Measurements from ENCODE around the gene MYADML2. TPM values are rescaled to one million over a fixed set of nuclear protein-coding genes. Genes with fewer than 3 reads are reported as not detected.
A peak's percentile ranks its signal among the peaks of the same experiment; 100 is the strongest.
"Not testable (repeated sequence)": the region's sequence is repeated elsewhere in the genome, so short reads cannot be mapped to it uniquely, and the experiment has no call there.

The MYADML2 gene
- not detected for total RNA-seq

GRCh38 chr17:81947189-81947588, at the start of gene MYADML2:
TSS of gene MYADML2 (minus strand) at chr17:81947233. CDS start at chr17:81941741, 5,492 bp downstream.
- DNase-seq (ENCODE audit: low read depth in 2 of 3, low spot score in 2 of 3), result no peak

GRCh38 chr17:81996232-81996756, 49.3 kb upstream of the MYADML2 start:
- DNase-seq (ENCODE audit: low read depth in 2 of 3, low spot score in 2 of 3), result no peak

GRCh38 chr17:81995463-81996231, 48.6 kb upstream of the MYADML2 start:
- no peak for DNase-seq (ENCODE audit: low read depth in 2 of 3, low spot score in 2 of 3)

- DNase-seq (ENCODE audit: low read depth in 2 of 3, low spot score in 2 of 3), result no peak
Observed at GRCh38 chr17:81994593-81995462, 47.8 kb upstream of the MYADML2 start.

- no peak for DNase-seq (ENCODE audit: low read depth in 2 of 3, low spot score in 2 of 3)
Observed at GRCh38 chr17:81993729-81994592, 46.9 kb upstream of the MYADML2 start.

GRCh38 chr17:81992306-81993102, 45.5 kb upstream of the MYADML2 start:
- DNase-seq (ENCODE audit: low read depth in 2 of 3, low spot score in 2 of 3), result no peak

DNA sequence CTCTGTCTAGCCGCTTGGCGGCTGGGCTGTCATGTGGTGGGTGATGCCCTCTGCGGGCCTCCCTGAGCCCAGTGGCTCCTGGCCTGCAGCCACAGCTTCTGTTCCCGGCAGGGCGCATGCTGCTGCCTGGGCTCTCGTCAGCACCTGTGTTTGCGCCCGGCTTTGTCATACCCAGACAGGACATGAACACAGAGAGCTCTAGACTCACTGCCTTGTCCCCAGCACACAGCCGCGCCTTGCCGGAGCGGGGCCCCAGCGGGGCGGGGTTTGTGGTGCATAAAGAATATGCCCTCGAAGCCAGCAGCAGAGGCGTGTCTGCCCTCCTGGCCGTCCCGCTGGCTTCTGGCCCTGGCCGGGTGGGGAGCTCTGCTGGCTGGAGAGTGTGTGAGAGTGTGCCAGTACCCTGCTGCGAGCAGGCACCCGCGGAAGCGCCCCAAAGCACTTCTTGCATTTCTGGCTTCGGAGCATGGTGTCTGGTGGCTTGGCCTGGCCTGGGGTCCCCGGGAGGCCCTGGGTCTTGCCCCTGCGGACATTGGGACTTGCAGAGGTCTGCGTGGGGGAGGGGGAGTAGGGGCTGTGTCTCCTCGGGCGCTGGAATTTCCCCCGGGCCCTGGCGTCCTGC, 44.8 kb upstream of the MYADML2 start:
- DNase-seq (ENCODE audit: low read depth in 2 of 3, low spot score in 2 of 3), result no peak

DNA sequence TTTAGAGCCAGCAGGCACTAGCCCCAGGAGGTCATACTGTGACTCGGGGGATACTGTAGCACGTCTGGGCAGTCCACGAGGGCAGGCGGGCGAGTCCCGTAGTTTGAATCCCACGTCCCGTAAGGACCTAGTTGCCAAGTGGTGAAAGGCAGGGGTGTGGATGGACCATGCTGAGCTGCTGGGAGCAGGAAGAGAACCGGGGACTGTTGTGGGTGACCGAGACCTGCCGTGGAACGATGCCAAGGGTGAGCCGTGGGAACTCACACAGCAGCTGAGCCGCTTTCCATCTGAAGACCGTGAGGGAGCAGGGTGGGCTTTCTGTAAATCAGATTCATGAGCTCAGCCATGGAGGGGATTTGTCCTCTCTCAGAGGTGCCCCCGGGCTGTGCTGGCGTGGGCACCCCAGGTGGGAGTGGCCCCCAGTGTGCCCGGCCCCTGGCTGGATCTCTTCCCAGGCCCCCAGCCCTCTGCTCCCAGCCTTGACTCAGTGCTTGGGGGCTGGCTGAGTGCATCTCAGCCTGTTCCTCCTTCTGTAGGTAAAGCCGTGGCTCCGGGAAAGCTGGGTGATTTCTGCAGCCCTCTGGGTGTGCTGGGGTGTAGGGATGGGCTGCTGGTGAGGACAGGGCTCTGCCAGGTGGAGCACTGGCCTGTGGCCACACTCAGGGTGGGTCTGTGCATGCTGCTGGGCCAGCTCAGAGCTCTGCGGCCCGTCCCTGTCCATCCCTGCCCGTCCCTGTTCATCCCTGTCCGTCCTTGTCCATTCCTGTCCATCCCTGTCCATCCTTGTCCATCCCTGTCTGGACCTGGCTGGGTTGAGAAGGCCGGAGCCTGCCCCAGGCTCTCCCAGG, 44.0 kb upstream of the MYADML2 start:
- no peak for DNase-seq (ENCODE audit: low read depth in 2 of 3, low spot score in 2 of 3)

DNA sequence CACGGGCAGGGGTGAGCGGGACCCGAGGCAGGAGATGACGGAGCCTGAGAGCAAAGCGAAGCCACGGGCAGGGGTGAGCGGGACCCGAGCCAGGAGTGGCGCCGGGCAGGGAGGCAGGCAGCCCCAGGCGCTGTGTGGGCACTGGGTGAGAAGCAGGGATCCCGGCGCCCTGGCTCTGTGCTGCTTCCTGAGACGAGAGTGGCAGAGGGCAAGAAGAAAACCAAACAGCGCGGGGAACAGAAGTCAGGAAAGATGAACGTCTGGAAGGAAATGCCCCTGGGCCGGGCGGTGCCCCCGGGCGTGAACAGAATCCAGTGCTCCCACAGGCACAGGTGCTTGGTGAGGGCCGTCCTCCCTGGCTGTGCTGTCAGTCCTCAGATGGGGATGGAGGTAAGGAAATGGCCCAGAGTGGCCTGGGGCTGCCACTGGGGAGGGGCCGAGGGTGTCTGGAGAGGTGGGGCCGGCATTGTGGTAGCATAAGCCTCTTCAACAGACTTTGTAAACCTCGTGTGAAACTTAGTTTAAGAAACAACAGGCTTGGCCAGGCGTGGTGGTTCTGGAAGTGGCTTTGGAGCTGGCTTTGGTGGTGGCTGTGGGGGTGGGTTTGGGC, 40.2 kb upstream of the MYADML2 start:
- no peak for DNase-seq (ENCODE audit: low read depth in 2 of 3, low spot score in 2 of 3)

DNA sequence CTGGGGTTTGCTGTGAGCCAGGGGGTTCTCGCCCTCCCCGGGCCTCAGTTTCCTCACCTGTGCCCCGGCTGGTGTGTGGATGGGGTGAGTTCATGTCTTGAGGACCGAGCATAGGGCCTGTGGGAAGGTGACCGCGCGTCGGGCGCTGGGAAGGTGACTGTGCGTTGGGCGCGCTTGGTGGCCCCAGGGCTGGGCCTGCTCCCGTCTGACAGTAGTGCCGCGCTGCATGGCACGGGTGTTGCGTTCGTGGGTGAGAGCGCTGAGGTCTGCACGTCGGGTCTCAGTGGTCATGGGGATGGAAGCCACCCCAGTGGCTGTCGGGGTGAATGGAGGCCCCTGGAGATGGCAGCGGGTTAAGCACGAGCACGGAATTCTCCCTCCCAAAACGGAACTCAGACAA, 39.6 kb upstream of the MYADML2 start:
- DNase-seq (ENCODE audit: low read depth in 2 of 3, low spot score in 2 of 3), result no peak

DNA sequence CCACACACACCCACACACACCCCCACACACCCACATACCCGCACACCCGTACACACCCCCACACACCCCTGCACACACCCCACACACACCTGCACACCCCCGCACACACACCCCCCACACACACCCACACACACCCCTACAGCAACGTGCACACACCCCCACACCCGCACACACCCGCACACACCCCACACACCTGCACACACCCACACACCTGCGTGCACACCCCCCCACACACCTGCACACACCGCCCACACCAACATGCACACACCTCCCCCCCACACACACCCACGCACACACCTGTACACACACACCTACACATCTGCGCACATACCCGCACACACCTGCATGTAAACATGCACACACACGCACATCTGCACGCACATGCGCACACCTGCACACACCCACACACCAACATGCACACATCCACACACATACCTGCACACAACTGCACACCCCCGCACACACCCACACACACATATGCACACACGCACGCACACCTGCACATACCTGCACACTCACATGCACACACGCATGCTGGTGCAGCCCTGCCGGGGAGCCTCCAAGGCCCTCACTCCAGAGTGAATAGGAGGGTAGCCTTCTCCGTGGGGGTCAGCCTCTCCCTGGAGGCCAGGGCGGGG, 37.9 kb upstream of the MYADML2 start:
- DNase-seq (ENCODE audit: low read depth in 2 of 3, low spot score in 2 of 3), result no peak

- peak in 1 of 3 donors; percentile 36 for DNase-seq (ENCODE audit: low read depth in 2 of 3, low spot score in 2 of 3)
Observed at GRCh38 chr17:81983639-81984373, 36.8 kb upstream of the MYADML2 start.

GRCh38 chr17:81983011-81983638, 36.1 kb upstream of the MYADML2 start:
- no peak for DNase-seq (ENCODE audit: low read depth in 2 of 3, low spot score in 2 of 3)

DNA sequence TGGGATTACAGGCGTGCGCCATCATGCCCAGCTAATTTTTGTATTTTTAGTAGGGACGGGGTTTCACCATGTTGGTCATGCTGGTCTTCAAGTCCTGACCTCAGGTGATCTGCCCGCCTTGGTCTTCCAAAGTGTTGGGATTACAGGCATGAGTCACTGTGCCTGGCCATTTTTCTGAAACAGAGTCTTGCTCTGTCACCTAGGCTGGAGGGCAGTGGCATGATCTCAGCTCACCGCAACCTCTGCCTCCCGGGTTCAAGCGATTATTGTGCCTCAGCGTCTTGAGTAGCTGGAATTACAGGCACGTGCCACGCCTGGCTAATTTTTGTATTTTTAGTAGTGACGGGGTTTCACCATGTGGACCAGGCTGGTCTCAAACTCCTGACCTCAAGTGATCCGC, 34.5 kb upstream of the MYADML2 start:
- not testable (repeated sequence) for DNase-seq (ENCODE audit: low read depth in 2 of 3, low spot score in 2 of 3)

DNA sequence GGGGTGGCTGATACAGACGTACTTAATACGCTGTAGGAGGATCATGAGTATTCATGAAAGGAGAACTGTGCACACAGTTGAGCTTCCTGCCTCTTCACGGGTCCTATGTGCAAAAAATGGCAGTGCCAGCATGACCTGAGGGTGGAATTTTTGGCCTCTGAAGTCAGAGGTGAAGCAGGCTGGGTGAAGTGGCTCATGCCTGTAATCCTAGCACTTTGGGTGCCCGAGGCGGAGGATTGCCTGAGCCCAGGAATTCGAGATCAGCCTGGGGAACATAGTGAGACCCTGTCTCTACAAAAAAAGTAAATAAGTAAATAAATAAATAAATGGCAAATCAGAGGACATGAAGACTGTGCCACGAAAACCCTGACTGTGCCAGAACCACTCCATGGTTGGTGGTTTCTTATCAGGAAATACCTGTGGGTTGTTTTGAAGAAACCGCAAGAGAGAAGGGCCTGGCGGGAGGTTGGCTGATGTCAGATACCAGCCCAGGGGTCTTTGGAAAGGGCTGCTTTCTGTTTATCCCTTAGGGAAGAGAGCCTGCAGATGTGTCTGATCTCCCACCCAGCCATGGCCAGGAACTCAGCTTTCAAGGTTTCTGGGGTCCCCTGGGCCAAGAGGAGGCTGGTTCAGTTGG, 33.8 kb upstream of the MYADML2 start:
- DNase-seq (ENCODE audit: low read depth in 2 of 3, low spot score in 2 of 3), result peak in 2 of 3 donors; percentile 61 to 64

DNA sequence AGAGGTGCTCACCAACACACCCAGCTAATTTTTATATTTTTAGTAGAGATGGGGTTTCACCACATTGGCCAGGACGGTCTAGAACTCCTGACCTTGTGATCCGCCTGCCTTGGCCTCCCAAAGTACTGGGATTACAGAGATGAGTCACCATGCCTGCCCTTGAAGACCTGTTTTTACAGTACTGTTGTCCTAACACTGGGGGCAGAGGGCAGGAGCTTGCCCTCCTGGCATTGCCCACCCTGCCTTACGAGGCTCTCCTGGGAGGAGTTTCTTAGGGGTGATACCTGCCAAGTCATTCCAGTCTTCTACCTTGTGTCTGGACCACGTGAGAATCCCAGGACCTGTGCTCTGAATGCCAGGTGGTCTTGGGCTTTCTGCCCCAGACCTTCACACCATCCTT, 33.1 kb upstream of the MYADML2 start:
- no peak for DNase-seq (ENCODE audit: low read depth in 2 of 3, low spot score in 2 of 3)

Data from hematopoietic multipotent progenitor cell (in vitro differentiated cells).